ENCODE measurements around the gene FAM20C. TPM values are rescaled to one million over a fixed set of nuclear protein-coding genes. Genes with fewer than 3 reads are reported as not detected.

The FAM20C gene
- total and polyA plus RNA-seq, 10 of the 15 experiments (the other 5 are each of a cell fraction or from before 2014, with no cell fraction given): 0.44 TPM; not detected in 9

- no peak for TF ChIP-seq STAT3 (IDR thresholded peaks at IDR 0.05; ENCODE audit: low read depth, low read length)
- no peak for TF ChIP-seq NFXL1 (IDR thresholded peaks at IDR 0.05; ENCODE audit: borderline replicate concordance)
These were observed 20.9 kb upstream of the FAM20C start (continued) for GRCh38 chr7:171364-171904.

DNA sequence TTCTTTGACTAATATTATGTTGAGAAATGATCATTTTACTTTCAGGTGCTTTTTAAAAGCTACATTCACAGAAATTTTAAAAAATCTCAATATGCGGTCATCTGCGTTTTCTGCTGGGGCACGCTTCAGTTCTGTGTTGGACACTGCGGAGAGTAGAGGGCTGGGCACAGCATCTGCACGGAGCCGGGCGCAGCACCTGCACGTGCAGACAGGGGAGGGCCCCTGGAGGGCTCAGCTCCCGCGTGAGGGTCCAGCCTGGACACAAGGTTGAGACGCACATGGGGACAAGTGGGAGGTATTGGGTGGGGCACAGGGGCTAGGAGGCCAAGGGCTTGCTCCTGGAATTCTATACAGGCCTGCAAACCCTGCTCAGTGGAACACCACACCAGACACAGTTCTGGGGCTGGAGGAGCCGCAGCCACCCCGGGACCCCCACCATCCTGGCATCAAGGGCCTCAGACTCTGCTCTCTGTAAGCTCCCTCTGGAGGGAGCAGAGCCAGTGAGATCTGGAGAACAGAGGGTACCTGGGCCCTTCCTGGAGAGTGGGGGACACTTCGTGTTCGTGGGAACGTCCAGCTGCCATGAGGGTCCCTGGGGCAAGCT is 20.4 kb upstream of the FAM20C start:
- FAIRE-seq (no peak), DNase-seq (ENCODE audit: low read depth, low spot score) (no peak), ATAC-seq (no peak)
- Histone ChIP-seq H3K4me1 (ENCODE audit: control insufficient read depth, insufficient read depth, low read length) (no peaks in the 10 kb centered on the region), H3K79me2 (ENCODE audit: control insufficient read depth, insufficient read depth, low read length) (no peaks in the 10 kb centered on the region), H3K9me3 (replicated peaks; ENCODE audit: control insufficient read depth, insufficient read depth, low read length) (no peaks in the 10 kb centered on the region), H3K9ac (ENCODE audit: control insufficient read depth, insufficient read depth, low read length) (no peak overlapping the region), H3K4me2 (ENCODE audit: control insufficient read depth, insufficient read depth) (no peak overlapping the region), H3K27me3 (replicated peaks in 1 of 2; ENCODE audit: control insufficient read depth in 2 of 2, insufficient read depth in 2 of 2, low read length in 1 of 2) (no peaks in the 10 kb centered on the region), H3K27ac (ENCODE audit: control insufficient read depth, insufficient read depth) (no peak overlapping the region), H2AFZ (ENCODE audit: control insufficient read depth, low read depth, low read length) (no peak overlapping the region), H4K20me1 (ENCODE audit: control insufficient read depth, insufficient read depth) (no peaks in the 10 kb centered on the region), H3K4me3 (no peak overlapping the region), H3K36me3 (ENCODE audit: control insufficient read depth in 2 of 2, insufficient read depth in 2 of 2, low read length in 1 of 2) (no peaks in the 10 kb centered on the region; a peak in 1 of 4 replicates)
- WGBS (ENCODE audit: insufficient coverage, insufficient replicate concordance, low lambda C conversion rate, missing lambda C conversion rate): 41% methylated on average over 16 of the region's 16 CpGs
- POLR2A ChIA-PET: no interaction called here
- no TSS peak for BruUV-seq (replicated peaks)
- in situ Hi-C loops (cut with MboI) (no loop called here), intact Hi-C loops (cut with micrococcal nuclease; ENCODE audit: unreplicated experiment) (no loop called here)
- TF ChIP-seq PML (IDR thresholded peaks at IDR 0.05; ENCODE audit: low read length): no peak
- no peak for TF ChIP-seq ZSCAN29 (IDR thresholded peaks at IDR 0.05)
- no peak for TF ChIP-seq TAF1 (IDR thresholded peaks at IDR 0.05; ENCODE audit: borderline replicate concordance, low read depth, low read length)
- TF ChIP-seq, protein P1, sequence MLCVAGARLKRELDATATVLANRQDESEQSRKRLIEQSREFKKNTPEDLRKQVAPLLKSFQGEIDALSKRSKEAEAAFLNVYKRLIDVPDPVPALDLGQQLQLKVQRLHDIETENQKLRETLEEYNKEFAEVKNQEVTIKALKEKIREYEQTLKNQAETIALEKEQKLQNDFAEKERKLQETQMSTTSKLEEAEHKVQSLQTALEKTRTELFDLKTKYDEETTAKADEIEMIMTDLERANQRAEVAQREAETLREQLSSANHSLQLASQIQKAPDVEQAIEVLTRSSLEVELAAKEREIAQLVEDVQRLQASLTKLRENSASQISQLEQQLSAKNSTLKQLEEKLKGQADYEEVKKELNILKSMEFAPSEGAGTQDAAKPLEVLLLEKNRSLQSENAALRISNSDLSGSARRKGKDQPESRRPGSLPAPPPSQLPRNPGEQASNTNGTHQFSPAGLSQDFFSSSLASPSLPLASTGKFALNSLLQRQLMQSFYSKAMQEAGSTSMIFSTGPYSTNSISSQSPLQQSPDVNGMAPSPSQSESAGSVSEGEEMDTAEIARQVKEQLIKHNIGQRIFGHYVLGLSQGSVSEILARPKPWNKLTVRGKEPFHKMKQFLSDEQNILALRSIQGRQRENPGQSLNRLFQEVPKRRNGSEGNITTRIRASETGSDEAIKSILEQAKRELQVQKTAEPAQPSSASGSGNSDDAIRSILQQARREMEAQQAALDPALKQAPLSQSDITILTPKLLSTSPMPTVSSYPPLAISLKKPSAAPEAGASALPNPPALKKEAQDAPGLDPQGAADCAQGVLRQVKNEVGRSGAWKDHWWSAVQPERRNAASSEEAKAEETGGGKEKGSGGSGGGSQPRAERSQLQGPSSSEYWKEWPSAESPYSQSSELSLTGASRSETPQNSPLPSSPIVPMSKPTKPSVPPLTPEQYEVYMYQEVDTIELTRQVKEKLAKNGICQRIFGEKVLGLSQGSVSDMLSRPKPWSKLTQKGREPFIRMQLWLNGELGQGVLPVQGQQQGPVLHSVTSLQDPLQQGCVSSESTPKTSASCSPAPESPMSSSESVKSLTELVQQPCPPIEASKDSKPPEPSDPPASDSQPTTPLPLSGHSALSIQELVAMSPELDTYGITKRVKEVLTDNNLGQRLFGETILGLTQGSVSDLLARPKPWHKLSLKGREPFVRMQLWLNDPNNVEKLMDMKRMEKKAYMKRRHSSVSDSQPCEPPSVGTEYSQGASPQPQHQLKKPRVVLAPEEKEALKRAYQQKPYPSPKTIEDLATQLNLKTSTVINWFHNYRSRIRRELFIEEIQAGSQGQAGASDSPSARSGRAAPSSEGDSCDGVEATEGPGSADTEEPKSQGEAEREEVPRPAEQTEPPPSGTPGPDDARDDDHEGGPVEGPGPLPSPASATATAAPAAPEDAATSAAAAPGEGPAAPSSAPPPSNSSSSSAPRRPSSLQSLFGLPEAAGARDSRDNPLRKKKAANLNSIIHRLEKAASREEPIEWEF (IDR thresholded peaks at IDR 0.05; ENCODE audit: insufficient replicate concordance, low read depth, low read length): no peak
- TF ChIP-seq, protein P2, sequence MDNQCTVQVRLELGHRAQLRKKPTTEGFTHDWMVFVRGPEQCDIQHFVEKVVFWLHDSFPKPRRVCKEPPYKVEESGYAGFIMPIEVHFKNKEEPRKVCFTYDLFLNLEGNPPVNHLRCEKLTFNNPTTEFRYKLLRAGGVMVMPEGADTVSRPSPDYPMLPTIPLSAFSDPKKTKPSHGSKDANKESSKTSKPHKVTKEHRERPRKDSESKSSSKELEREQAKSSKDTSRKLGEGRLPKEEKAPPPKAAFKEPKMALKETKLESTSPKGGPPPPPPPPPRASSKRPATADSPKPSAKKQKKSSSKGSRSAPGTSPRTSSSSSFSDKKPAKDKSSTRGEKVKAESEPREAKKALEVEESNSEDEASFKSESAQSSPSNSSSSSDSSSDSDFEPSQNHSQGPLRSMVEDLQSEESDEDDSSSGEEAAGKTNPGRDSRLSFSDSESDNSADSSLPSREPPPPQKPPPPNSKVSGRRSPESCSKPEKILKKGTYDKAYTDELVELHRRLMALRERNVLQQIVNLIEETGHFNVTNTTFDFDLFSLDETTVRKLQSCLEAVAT (IDR thresholded peaks at IDR 0.05): no peak
- no peak for TF ChIP-seq HDAC6 (IDR thresholded peaks at IDR 0.05; ENCODE audit: unreplicated experiment)
- no peak for TF ChIP-seq MYC (IDR thresholded peaks at IDR 0.05; ENCODE audit: insufficient read depth, insufficient read length, insufficient replicate concordance, low read length, severe bottlenecking)
- TF ChIP-seq, protein P3, sequence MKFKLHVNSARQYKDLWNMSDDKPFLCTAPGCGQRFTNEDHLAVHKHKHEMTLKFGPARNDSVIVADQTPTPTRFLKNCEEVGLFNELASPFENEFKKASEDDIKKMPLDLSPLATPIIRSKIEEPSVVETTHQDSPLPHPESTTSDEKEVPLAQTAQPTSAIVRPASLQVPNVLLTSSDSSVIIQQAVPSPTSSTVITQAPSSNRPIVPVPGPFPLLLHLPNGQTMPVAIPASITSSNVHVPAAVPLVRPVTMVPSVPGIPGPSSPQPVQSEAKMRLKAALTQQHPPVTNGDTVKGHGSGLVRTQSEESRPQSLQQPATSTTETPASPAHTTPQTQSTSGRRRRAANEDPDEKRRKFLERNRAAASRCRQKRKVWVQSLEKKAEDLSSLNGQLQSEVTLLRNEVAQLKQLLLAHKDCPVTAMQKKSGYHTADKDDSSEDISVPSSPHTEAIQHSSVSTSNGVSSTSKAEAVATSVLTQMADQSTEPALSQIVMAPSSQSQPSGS (IDR thresholded peaks at IDR 0.05; ENCODE audit: low read length): no peak
- no peak for TF ChIP-seq BACH1 (IDR thresholded peaks at IDR 0.05; ENCODE audit: borderline replicate concordance)
- no peak for TF ChIP-seq SPI1 (IDR thresholded peaks at IDR 0.05; ENCODE audit: borderline replicate concordance, insufficient read depth, low read depth, low read length)
- SMC1A ChIA-PET (ENCODE audit: uncharacterized antibody, unreplicated experiment): no interaction called here
- RAD21 ChIA-PET (ENCODE audit: unreplicated experiment): no interaction called here
- CTCF ChIA-PET: no interaction called here
